Medulla oblongata (tissue), 1 donor: ENCODE measurements around the gene SPON1.

Experiments
- DNase-seq: peaks from one replicate; pipeline ENCODE4 v3.0.0-alpha.2; 2015; ENCODE audit errors: extremely low spot score

The SPON1 gene

DNA sequence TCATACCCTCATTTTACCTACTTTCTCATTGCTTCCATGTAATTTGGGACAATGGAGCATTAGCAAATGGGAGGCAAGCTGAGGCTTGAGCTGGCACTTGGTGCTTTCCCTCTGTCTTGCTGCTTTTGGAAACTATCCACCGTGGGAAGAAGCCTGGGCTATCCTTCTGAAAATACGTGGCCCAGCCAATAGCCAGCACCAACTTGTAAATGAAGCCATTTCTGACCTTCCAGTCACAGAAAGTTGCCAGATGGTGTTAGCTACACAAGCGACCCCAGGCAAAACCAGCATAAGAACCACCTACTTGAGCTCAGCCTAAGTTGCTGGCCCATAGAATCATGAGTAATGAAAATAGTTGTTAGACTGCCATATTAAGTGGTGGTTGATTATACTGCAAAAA is 18.5 kb upstream of the SPON1 start:
- DNase-seq: no peak

- peak; percentile 57 for DNase-seq
Observed at GRCh38 chr11:13944911-13945425, 17.6 kb upstream of the SPON1 start.

GRCh38 chr11:13947379-13947778 is 15.1 kb upstream of the SPON1 start:
- no peak for DNase-seq

GRCh38 chr11:13949876-13950275 is 12.6 kb upstream of the SPON1 start:
- no peak for DNase-seq

DNA sequence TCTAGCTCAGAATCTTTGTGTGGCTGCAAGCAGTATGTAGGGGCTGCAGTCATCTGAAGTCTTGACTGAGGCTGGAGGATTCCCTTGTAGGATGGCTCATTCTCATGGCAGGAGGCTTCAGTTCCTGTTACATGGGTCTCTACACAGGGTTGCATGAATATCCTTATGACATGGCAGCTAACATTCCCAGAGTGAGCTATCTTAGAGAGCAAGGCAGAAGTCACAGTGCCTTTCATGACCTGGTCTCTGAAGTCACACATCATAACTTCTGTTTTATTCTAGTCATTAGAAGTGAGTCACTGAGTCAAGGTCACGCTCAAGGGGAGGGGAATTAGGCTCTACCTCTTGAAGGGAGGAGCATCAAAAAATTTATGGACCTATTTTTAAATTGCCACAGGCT is 10.3 kb upstream of the SPON1 start:
- no peak for DNase-seq

GRCh38 chr11:13952668-13953067 is 9.9 kb upstream of the SPON1 start:
- no peak for DNase-seq

- no peak for DNase-seq
Observed at GRCh38 chr11:13954591-13954990, 7.9 kb upstream of the SPON1 start.

DNA sequence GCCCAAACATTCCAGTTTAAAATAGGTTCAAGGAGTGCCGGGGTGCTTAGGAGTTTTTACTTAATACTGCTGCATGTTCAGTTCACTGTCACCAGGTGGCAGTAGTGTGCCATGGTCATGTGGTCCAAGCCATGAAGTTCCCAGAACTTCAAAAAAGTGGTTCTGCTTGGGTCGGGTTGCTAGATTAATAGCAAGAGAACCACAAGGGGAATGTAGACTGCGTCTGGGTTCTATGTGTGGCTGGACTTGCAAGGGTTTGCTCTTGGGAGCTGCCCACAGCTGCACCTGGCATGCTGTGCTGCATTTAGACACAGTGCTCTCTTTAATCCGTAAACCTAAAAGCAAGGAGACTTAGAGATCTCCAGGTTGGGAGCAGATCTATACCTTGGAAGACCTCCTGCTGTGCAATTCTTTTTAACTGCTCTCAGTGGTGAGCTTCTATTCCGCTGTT is 6.5 kb upstream of the SPON1 start:
- DNase-seq: peak; percentile 90

DNA sequence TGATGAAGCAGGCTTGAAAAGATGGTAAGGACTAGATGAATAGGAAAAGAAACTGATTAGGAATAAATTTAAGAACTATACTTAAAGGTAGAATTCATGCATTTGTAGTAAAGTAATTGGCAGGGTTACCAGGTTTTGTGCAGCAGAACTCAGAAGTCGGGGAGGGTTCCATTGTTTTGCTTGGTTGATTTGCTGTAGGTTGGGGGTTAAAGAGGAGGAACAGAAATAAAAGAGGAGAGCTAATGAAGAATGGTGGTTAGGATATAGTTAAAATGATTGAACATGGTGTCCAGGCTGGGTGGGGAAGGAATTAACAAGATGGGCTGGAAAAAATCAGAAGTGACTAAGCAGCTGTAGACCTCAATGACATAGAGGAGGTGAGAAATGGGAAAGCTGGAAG is 5.5 kb upstream of the SPON1 start:
- no peak for DNase-seq

GRCh38 chr11:13958641-13959400 is 3.7 kb upstream of the SPON1 start:
- no peak for DNase-seq

- no peak for DNase-seq
Observed at GRCh38 chr11:13962198-13962561, 343 bp upstream of the SPON1 start.

GRCh38 chr11:13963169-13963948 is 836 bp downstream of the SPON1 start:
- peak; percentile 38 for DNase-seq

GRCh38 chr11:13963949-13964770 is 1.6 kb downstream of the SPON1 start:
- no peak for DNase-seq

- no peak for DNase-seq
Observed at GRCh38 chr11:13964771-13965074, 2.2 kb downstream of the SPON1 start.

DNA sequence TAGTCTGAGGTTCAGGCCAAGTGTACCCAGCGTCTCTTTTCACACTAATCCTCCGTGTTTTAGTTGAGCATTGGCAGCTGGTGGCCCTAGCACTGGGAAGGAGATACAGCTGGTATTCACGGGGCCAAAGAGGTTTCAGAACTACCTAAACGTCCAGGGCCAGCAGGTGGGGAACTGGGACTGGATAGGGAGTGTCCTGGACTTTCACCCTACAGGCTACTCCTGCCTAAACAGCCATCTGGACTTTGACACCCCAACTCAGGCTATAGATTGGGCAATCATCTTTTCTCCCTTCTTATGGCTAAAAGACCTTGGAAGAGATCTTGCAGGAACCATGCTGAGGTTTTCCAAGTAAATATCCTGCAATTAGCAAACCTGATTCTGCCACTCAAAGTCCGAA is 2.8 kb downstream of the SPON1 start:
- no peak for DNase-seq

DNA sequence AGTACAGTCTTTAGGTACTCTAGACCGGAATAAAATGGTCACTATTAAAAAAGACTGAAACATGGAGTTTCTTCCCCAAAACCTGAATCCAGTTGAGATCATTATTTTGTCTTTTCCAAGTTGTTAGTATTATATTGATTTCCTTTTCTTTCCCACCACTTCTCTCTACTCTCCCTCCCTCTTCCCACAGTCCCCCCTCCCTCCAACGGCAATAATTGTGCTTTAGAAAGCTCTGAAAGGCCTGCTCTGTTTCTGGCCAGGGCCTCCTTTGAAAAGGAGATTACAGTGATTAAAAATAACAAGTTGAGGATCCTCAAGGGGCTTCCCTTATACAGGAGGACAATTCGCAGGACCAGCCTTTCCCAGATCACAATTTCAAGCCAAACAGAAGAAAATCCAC is 3.5 kb downstream of the SPON1 start:
- DNase-seq: no peak

GRCh38 chr11:13966486-13966885 is 4.0 kb downstream of the SPON1 start:
- no peak for DNase-seq

DNA sequence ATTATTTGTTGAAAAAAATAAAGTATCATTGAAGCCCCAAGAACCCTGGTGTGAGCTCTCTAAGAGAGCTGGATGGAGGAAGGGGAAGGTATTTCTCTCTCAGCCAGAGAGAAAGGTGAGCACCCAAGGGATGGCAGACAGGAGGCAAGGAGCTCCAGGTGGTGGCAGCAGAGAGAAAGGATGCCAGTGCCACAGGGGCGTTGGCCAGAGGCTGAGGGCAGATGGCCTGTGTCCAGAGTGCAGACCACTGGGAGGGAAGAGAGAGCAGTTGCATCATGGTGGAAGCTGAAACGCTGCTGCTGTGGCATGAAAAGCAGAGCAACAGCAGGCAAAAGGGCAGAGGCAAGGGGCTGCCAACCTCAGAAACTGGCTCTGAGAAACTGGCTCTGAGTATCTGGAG is 8.5 kb downstream of the SPON1 start:
- no peak for DNase-seq

DNA sequence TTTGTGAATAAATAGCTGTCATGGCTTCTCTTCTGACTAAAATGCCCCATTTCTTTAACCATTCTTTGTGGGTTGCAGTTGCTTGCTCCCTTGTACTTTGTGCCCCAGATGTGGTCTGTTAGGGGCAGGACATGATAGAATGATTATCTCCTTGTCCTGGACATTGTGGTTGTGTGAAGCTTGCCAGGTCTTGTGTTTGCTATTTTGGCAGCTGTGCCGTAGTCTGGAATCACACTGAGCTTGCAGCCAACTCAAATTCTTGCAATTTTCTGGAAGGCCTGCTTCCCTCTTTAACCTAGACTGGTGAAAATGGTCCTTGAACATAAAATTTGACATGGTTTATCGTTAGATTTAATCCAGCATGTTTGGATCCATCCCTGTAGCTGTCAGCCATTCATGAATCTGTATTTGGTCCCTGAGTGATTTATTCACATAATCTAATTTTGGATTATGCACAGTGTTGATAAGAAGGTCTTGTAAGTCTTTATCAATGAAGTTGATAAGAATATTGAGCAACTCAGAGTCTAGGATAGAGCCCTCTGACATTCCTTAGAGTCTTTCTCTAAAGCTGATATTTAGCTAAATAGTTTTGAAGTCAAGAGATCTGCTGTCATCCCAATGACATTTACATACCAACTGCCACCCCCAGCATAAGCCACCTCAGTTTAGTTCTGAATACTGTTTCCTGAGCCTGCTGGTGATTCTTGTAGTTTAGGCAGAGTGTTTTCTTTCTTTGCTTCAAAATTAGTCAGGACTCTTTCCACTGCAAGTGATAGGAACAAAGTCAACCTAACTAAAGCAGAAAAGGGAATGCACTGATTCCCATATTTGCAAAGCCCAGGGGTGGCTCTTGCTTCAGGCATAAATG is 9.8 kb downstream of the SPON1 start:
- DNase-seq: no peak

DNA sequence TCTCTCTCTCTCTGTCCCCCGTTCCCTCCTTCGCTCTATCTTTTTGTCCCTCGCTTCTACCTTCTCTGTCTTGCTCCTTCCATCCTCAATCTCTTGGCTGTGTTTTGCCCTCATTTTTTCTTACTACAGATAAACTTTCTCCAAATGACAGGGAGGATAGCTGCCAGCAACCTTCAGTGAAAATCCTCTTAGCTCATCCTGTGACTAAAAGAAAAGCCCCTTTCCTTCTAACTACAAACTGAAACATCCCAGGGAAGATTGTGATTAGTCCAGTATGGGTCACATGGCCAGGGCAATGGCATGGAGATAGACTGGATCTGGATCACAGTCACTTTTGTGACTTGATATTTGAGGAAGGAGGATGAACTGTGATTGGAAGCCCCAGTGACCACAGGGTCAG is 10.4 kb downstream of the SPON1 start:
- no peak for DNase-seq

DNA sequence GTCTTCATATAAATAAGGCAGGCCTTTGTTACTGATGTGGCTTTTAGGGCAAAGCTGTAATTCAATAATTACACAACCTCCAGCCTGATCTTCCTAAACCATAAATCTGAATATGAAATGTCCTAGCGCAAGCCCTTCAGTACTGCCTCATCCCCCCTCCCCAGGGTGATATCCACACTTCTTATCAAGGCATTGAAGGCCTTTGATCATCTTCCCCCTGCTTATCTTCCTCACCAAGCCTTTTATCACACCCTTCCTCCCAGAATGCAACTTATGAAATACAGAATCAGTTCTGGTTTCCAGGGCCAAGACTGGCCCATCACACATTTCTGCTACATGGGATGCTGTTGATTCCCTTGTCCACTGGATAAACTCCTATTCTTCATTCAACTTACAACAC is 12.1 kb downstream of the SPON1 start:
- no peak for DNase-seq
